ENCODE results near the gene EFNA5. TPM values are rescaled to one million over a fixed set of nuclear protein-coding genes. Genes with fewer than 3 reads are reported as not detected.

EFNA5 gene
- total and polyA plus RNA-seq, 2 experiments from 2014 or later, result 7.5 to 10.1 TPM

- H3K4me2 ChIP-seq, result no peak overlapping the region
- no peaks in the 10 kb centered on the region for H3K27me3 ChIP-seq (ENCODE audit: insufficient read depth)
- H4K20me1 ChIP-seq (replicated peaks; ENCODE audit: insufficient read depth), result no peaks in the 10 kb centered on the region; the same call in 1 of the 2 replicates
- Mint-ChIP-seq H3K27me3 (ENCODE audit: insufficient read depth, low read depth, poor library complexity) (peaks cover 5% of the 10 kb centered on the region), H3K36me3 (ENCODE audit: low read depth) (no peaks in the 10 kb centered on the region), H3K27ac (no peak overlapping the region), H3K4me3 (no peak overlapping the region), H3K4me1 (peaks cover 29% of the 10 kb centered on the region), H3K9me3 (no peaks in the 10 kb centered on the region)
- H3F3A ChIP-seq (replicated peaks; ENCODE audit: low read depth), result no peaks in the 10 kb centered on the region
- H3K9me2 ChIP-seq (ENCODE audit: insufficient read depth), result no peaks in the 10 kb centered on the region
- no peak overlapping the region for H3K4me3 ChIP-seq
- H3K27ac ChIP-seq (ENCODE audit: low read depth), result no peak overlapping the region
- no peak for DNase-seq (ENCODE audit: low spot score)
- H3K36me3 ChIP-seq (ENCODE audit: insufficient read depth), result no peaks in the 10 kb centered on the region
- TF ChIP-seq ETS1 (IDR thresholded peaks at IDR 0.05) (no peak), ZNF331 (CRISPR knock-in tag; IDR thresholded peaks at IDR 0.05; ENCODE audit: low read depth) (no peak), EZH2phosphoT487 (IDR thresholded peaks at IDR 0.05; ENCODE audit: unreplicated experiment) (no peak)
- H2AFZ ChIP-seq, result no peak overlapping the region
- no peaks in the 10 kb centered on the region for H3K79me2 ChIP-seq (replicated peaks; ENCODE audit: insufficient read depth)
- no peak for ATAC-seq
- peaks cover 10% of the 10 kb centered on the region for H3K4me1 ChIP-seq (ENCODE audit: insufficient read depth)
Measured at GRCh38 chr5:107533910-107534876, 136.5 kb downstream of the EFNA5 start.

GRCh38 chr5:107532916-107533315 is 137.8 kb downstream of the EFNA5 start:
- H3K4me3 ChIP-seq, result no peak overlapping the region
- H3K27ac ChIP-seq (ENCODE audit: low read depth), result no peak overlapping the region
- H3K9me2 ChIP-seq (ENCODE audit: insufficient read depth), result no peaks in the 10 kb centered on the region
- H2AFZ ChIP-seq, result no peak overlapping the region
- no peaks in the 10 kb centered on the region for H3K36me3 Mint-ChIP-seq (ENCODE audit: low read depth)
- peaks cover 30% of the 10 kb centered on the region for H3K4me1 Mint-ChIP-seq
- peaks cover 17% of the 10 kb centered on the region for H3K4me1 ChIP-seq (ENCODE audit: insufficient read depth)
- DNase-seq (ENCODE audit: low spot score), result no peak
- H3K27me3 Mint-ChIP-seq (ENCODE audit: insufficient read depth, low read depth, poor library complexity), result peaks cover 5% of the 10 kb centered on the region
- no peak overlapping the region for H3K27ac Mint-ChIP-seq
- no peak overlapping the region for H3K4me3 Mint-ChIP-seq
- no peak for ATAC-seq
- H3K9me3 Mint-ChIP-seq, result no peaks in the 10 kb centered on the region
- H3K4me2 ChIP-seq, result no peak overlapping the region
- H3F3A ChIP-seq (replicated peaks; ENCODE audit: low read depth), result no peaks in the 10 kb centered on the region
- peaks cover 5% of the 10 kb centered on the region; the same call in 1 of the 2 replicates for H3K79me2 ChIP-seq (replicated peaks; ENCODE audit: insufficient read depth)
- no peaks in the 10 kb centered on the region for H3K27me3 ChIP-seq (ENCODE audit: insufficient read depth)
- H3K36me3 ChIP-seq (ENCODE audit: insufficient read depth), result no peaks in the 10 kb centered on the region
- H4K20me1 ChIP-seq (replicated peaks; ENCODE audit: insufficient read depth), result no peaks in the 10 kb centered on the region; the same call in 1 of the 2 replicates
- no peak for TF ChIP-seq EZH2 (IDR thresholded peaks at IDR 0.05; ENCODE audit: low read depth, unreplicated experiment)
- TF ChIP-seq ZNF114 (CRISPR knock-in tag; IDR thresholded peaks at IDR 0.05), result no peak
- no peak for TF ChIP-seq ZNF462 (CRISPR knock-in tag; IDR thresholded peaks at IDR 0.05)
- TF ChIP-seq STAT1 (IDR thresholded peaks at IDR 0.05; ENCODE audit: unreplicated experiment), result no peak
- no peak for TF ChIP-seq REST (IDR thresholded peaks at IDR 0.05; ENCODE audit: unreplicated experiment)
- TF ChIP-seq JUNB (IDR thresholded peaks at IDR 0.05; ENCODE audit: unreplicated experiment), result no peak
